Memory B cell (primary cell): Measurements from ENCODE around the gene PVR.
"Not testable (repeated sequence)": the region's sequence is repeated elsewhere in the genome, so short reads cannot be mapped to it uniquely, and the experiment has no call there.

Source experiments
- ATAC-seq: fragments of 150-1000 bp; cut with Tn5 transposase; 2 replicates; pipeline ENCODE4 v1.10.0; 2021; ENCODE audit warnings: low read depth, mild to moderate bottlenecking, moderate library complexity
- DNase-seq, 2 donors: peaks; one replicate each; pipeline ENCODE4 v3.0.0; 2022; ENCODE audit warnings: low spot score in 2 of 2
- H3K27ac Mint-ChIP-seq: one replicate; pipeline ENCODE4 v1.8.0; 2022; ENCODE audit warnings: mild to moderate bottlenecking, moderate library complexity, mixed read lengths
- H3K27me3 Mint-ChIP-seq: one replicate; pipeline ENCODE4 v1.8.0; 2022; ENCODE audit warnings: mixed read lengths
- H3K36me3 Mint-ChIP-seq: one replicate; pipeline ENCODE4 v1.8.0; 2022; ENCODE audit warnings: mild to moderate bottlenecking, mixed read lengths
- H3K4me1 Mint-ChIP-seq: one replicate; pipeline ENCODE4 v1.8.0; 2022; ENCODE audit warnings: mixed read lengths
- H3K4me3 Mint-ChIP-seq: one replicate; pipeline ENCODE4 v1.8.0; 2022; ENCODE audit warnings: mild to moderate bottlenecking, moderate library complexity, mixed read lengths
- H3K9me3 Mint-ChIP-seq: one replicate; pipeline ENCODE4 v1.8.0; 2022; ENCODE audit warnings: mixed read lengths

Gene PVR

GRCh38 chr19:44610497-44610896, 33.2 kb upstream of the PVR start:
- H3K9me3 Mint-ChIP-seq, ATAC-seq, H3K27ac Mint-ChIP-seq, DNase-seq, H3K4me1 Mint-ChIP-seq, H3K36me3 Mint-ChIP-seq, H3K27me3 Mint-ChIP-seq, H3K4me3 Mint-ChIP-seq: not testable (repeated sequence)

- no peak for ATAC-seq
- Mint-ChIP-seq H3K36me3 (no peaks in the 10 kb centered on the region), H3K4me3 (no peak overlapping the region), H3K4me1 (peaks cover 4% of the 10 kb centered on the region), H3K27ac (no peak overlapping the region), H3K27me3 (peaks cover 4% of the 10 kb centered on the region), H3K9me3 (peaks cover 5% of the 10 kb centered on the region)
- DNase-seq, result no peak
Observed at GRCh38 chr19:44611812-44612295, 31.9 kb upstream of the PVR start.

- Mint-ChIP-seq H3K9me3 (peaks cover 3% of the 10 kb centered on the region), H3K36me3 (no peaks in the 10 kb centered on the region), H3K4me3 (no peak within 1 kb of the TSS), H3K27me3 (peaks cover 2% of the 10 kb centered on the region), H3K4me1 (no peaks in the 10 kb centered on the region), H3K27ac (no peak within 1 kb of the TSS)
- DNase-seq (no peak), ATAC-seq (no peak)
Observed at GRCh38 chr19:44613295-44614178, 30.2 kb upstream of the PVR start, which contains the start of gene IGSF23. Gene IGSF23 (plus strand): TSS chr19:44613563. CDS start chr19:44613646, 83 bp downstream.

GRCh38 chr19:44614313-44614712, 29.4 kb upstream of the PVR start:
- no peak overlapping the region for H3K4me3 Mint-ChIP-seq
- H3K27ac Mint-ChIP-seq, result no peak overlapping the region
- no peaks in the 10 kb centered on the region for H3K36me3 Mint-ChIP-seq
- H3K27me3 Mint-ChIP-seq, result peaks cover under 1% of the 10 kb centered on the region
- H3K4me1 Mint-ChIP-seq, result no peaks in the 10 kb centered on the region
- DNase-seq (no peak), ATAC-seq (no peak)
- H3K9me3 Mint-ChIP-seq, result peaks cover 4% of the 10 kb centered on the region

GRCh38 chr19:44615863-44616247, 27.9 kb upstream of the PVR start:
- no peak overlapping the region for H3K27ac Mint-ChIP-seq
- H3K36me3 Mint-ChIP-seq, result no peaks in the 10 kb centered on the region
- no peak for DNase-seq
- no peak overlapping the region for H3K4me3 Mint-ChIP-seq
- no peak for ATAC-seq
- H3K9me3 Mint-ChIP-seq, result peaks cover 6% of the 10 kb centered on the region
- no peaks in the 10 kb centered on the region for H3K4me1 Mint-ChIP-seq
- H3K27me3 Mint-ChIP-seq, result no peaks in the 10 kb centered on the region

GRCh38 chr19:44617110-44617880, 26.4 kb upstream of the PVR start:
- Mint-ChIP-seq H3K27me3 (no peaks in the 10 kb centered on the region), H3K9me3 (peaks cover 6% of the 10 kb centered on the region), H3K27ac (no peak overlapping the region), H3K4me1 (no peaks in the 10 kb centered on the region), H3K36me3 (no peaks in the 10 kb centered on the region), H3K4me3 (no peak overlapping the region)
- ATAC-seq (no peak), DNase-seq (no peak)

- Mint-ChIP-seq H3K27me3 (peaks cover 7% of the 10 kb centered on the region), H3K27ac (no peak overlapping the region), H3K9me3 (peaks cover 8% of the 10 kb centered on the region), H3K4me3 (no peak overlapping the region), H3K36me3 (no peaks in the 10 kb centered on the region), H3K4me1 (no peaks in the 10 kb centered on the region)
- DNase-seq (no peak), ATAC-seq (no peak)
Observed at GRCh38 chr19:44618640-44619357, 24.9 kb upstream of the PVR start.

- ATAC-seq (no peak), DNase-seq (no peak)
- Mint-ChIP-seq H3K27ac (no peak overlapping the region), H3K27me3 (peaks cover 7% of the 10 kb centered on the region), H3K4me1 (no peaks in the 10 kb centered on the region), H3K9me3 (peaks cover 8% of the 10 kb centered on the region), H3K36me3 (no peaks in the 10 kb centered on the region), H3K4me3 (no peak overlapping the region)
Observed at GRCh38 chr19:44620667-44621066, 23.0 kb upstream of the PVR start.

- H3K4me1 Mint-ChIP-seq, result no peaks in the 10 kb centered on the region
- no peak overlapping the region for H3K27ac Mint-ChIP-seq
- peaks cover 7% of the 10 kb centered on the region for H3K27me3 Mint-ChIP-seq
- DNase-seq (no peak), ATAC-seq (no peak)
- no peak overlapping the region for H3K4me3 Mint-ChIP-seq
- H3K36me3 Mint-ChIP-seq, result no peaks in the 10 kb centered on the region
- peaks cover 10% of the 10 kb centered on the region for H3K9me3 Mint-ChIP-seq
Observed at GRCh38 chr19:44621367-44621766, 22.3 kb upstream of the PVR start.

GRCh38 chr19:44623080-44623479, 20.6 kb upstream of the PVR start:
- Mint-ChIP-seq H3K27me3 (peaks cover 12% of the 10 kb centered on the region), H3K27ac (no peak overlapping the region), H3K9me3 (peaks cover 12% of the 10 kb centered on the region), H3K4me1 (no peaks in the 10 kb centered on the region), H3K4me3 (no peak overlapping the region), H3K36me3 (peaks cover 2% of the 10 kb centered on the region)
- no peak for ATAC-seq
- no peak for DNase-seq

GRCh38 chr19:44623626-44624025, 20.1 kb upstream of the PVR start:
- no peak for DNase-seq
- peaks cover 12% of the 10 kb centered on the region for H3K9me3 Mint-ChIP-seq
- H3K4me1 Mint-ChIP-seq, result no peaks in the 10 kb centered on the region
- no peak overlapping the region for H3K4me3 Mint-ChIP-seq
- peaks cover 13% of the 10 kb centered on the region for H3K27me3 Mint-ChIP-seq
- H3K36me3 Mint-ChIP-seq, result peaks cover 2% of the 10 kb centered on the region
- ATAC-seq, result no peak
- H3K27ac Mint-ChIP-seq, result no peak overlapping the region

- Mint-ChIP-seq H3K9me3 (peaks cover 13% of the 10 kb centered on the region), H3K27me3 (peaks cover 15% of the 10 kb centered on the region), H3K36me3 (peaks cover 4% of the 10 kb centered on the region), H3K27ac (no peak overlapping the region), H3K4me3 (no peak overlapping the region), H3K4me1 (no peaks in the 10 kb centered on the region)
- DNase-seq (no peak), ATAC-seq (no peak)
Observed at GRCh38 chr19:44624840-44625354, 18.8 kb upstream of the PVR start.

GRCh38 chr19:44625637-44626036, 18.1 kb upstream of the PVR start:
- DNase-seq, ATAC-seq, H3K4me1 Mint-ChIP-seq, H3K27ac Mint-ChIP-seq, H3K4me3 Mint-ChIP-seq, H3K36me3 Mint-ChIP-seq: not testable (repeated sequence)
- Mint-ChIP-seq H3K9me3 (peaks cover 11% of the 10 kb centered on the region), H3K27me3 (peaks cover 15% of the 10 kb centered on the region)
